Measurements from ENCODE around the gene LIN7B. TPM values are rescaled to one million over a fixed set of nuclear protein-coding genes. Genes with fewer than 3 reads are reported as not detected.
A peak's percentile ranks its signal among the peaks of the same experiment; 100 is the strongest.

LIN7B gene
- total RNA-seq, 4 donors from 2014 or later, result 25.7 to 97.9 (median 34.0) TPM

- H3K27ac ChIP-seq, result peak within 1 kb of the TSS; percentile 99 to 100 (median 99)
- no peaks in the 10 kb centered on the region for H3K9me3 ChIP-seq
- peak; percentile 87 to 90 for TF ChIP-seq POLR2A (IDR thresholded peaks at IDR 0.05)
- TF ChIP-seq CTCF (IDR thresholded peaks at IDR 0.05 in 4 of 5, conservative IDR thresholded peaks at IDR 0.05 in 1 of 5), result no peak
- H3K4me1 ChIP-seq, result peaks cover 20 to 40% of the 10 kb centered on the region in 2 donors
- peak within 1 kb of the TSS; percentile 80 to 93 (median 85) for H3K4me3 ChIP-seq
- no peaks in the 10 kb centered on the region for H3K36me3 ChIP-seq
- intact Hi-C loops (cut with DNase I; ENCODE audit: low total_unique reads), result loop anchor here (5.0 kb wide), 1 partner anchor 40 kb away; no protein-coding TSS in a partner anchor
- ATAC-seq (peak; percentile 44 to 50), DNase-seq (peak; percentile 91 to 94)
- in situ Hi-C loops (cut with MboI; ENCODE audit: low sequenced_read_pairs in 4 of 4), result loop anchor here in 1 of 4 donors (5.0 kb wide), 1 partner anchor 40 kb away; no protein-coding TSS in a partner anchor
- no peaks in the 10 kb centered on the region for H3K27me3 ChIP-seq
Measured at GRCh38 chr19:49157445-49158224, 43.5 kb downstream of the LIN7B start, which contains the start of gene TRPM4. TRPM4 (plus strand) TSS chr19:49157792; CDS start chr19:49157867, 75 bp downstream.

- in situ Hi-C loops (cut with MboI; ENCODE audit: low sequenced_read_pairs in 4 of 4) (no loop called here), intact Hi-C loops (cut with DNase I; ENCODE audit: low total_unique reads) (no loop called here)
- no peak for ATAC-seq
- Histone ChIP-seq H3K9me3 (no peaks in the 10 kb centered on the region), H3K27ac (peak overlapping the region in 3 of 4 donors; percentile 9 to 99 (median 25)), H3K27me3 (no peaks in the 10 kb centered on the region), H3K36me3 (no peaks in the 10 kb centered on the region), H3K4me3 (no peak overlapping the region), H3K4me1 (peaks cover 24 to 39% of the 10 kb centered on the region in 2 donors)
- TF ChIP-seq CTCF (IDR thresholded peaks at IDR 0.05 in 4 of 5, conservative IDR thresholded peaks at IDR 0.05 in 1 of 5) (no peak), POLR2A (IDR thresholded peaks at IDR 0.05) (no peak)
- DNase-seq, result no peak
Measured at GRCh38 chr19:49160450-49161189, 46.5 kb downstream of the LIN7B start.

GRCh38 chr19:49161987-49162386 lies 47.8 kb downstream of the LIN7B start:
- no peaks in the 10 kb centered on the region for H3K36me3 ChIP-seq
- ATAC-seq (no peak), DNase-seq (no peak)
- in situ Hi-C loops (cut with MboI; ENCODE audit: low sequenced_read_pairs in 4 of 4), result no loop called here
- intact Hi-C loops (cut with DNase I; ENCODE audit: low total_unique reads), result no loop called here
- TF ChIP-seq CTCF (IDR thresholded peaks at IDR 0.05 in 4 of 5, conservative IDR thresholded peaks at IDR 0.05 in 1 of 5) (no peak), POLR2A (IDR thresholded peaks at IDR 0.05) (no peak)
- H3K4me3 ChIP-seq, result no peak overlapping the region
- peaks cover 29 to 45% of the 10 kb centered on the region in 2 donors for H3K4me1 ChIP-seq
- no peaks in the 10 kb centered on the region for H3K27me3 ChIP-seq
- H3K9me3 ChIP-seq, result no peaks in the 10 kb centered on the region
- peak overlapping the region in 3 of 4 donors; percentile 32 to 99 (median 54) for H3K27ac ChIP-seq

- TF ChIP-seq POLR2A (IDR thresholded peaks at IDR 0.05) (peak; percentile 38 to 76), CTCF (IDR thresholded peaks at IDR 0.05 in 4 of 5, conservative IDR thresholded peaks at IDR 0.05 in 1 of 5) (no peak)
- Histone ChIP-seq H3K4me3 (peak overlapping the region in 3 of 4 donors; percentile 12 to 22 (median 13)), H3K36me3 (peaks cover 0 to 4% of the 10 kb centered on the region in 2 donors), H3K9me3 (no peaks in the 10 kb centered on the region), H3K27ac (peak overlapping the region; percentile 80 to 99 (median 91)), H3K4me1 (peaks cover 16 to 28% of the 10 kb centered on the region in 2 donors), H3K27me3 (no peaks in the 10 kb centered on the region)
- ATAC-seq, result peak; percentile 97 to 98
- peak; percentile 55 to 80 for DNase-seq
- in situ Hi-C loops (cut with MboI; ENCODE audit: low sequenced_read_pairs in 4 of 4), result no loop called here
- intact Hi-C loops (cut with DNase I; ENCODE audit: low total_unique reads), result no loop called here
Measured at GRCh38 chr19:49165111-49165750, 51.1 kb downstream of the LIN7B start.
